HG02973 (cell line): ENCODE measurements around the gene DEFB121.
"Not testable (repeated sequence)": the region's sequence is repeated elsewhere in the genome, so short reads cannot be mapped to it uniquely, and the experiment has no call there.

Source experiments
- ATAC-seq: cut with Tn5 transposase; IDR thresholded peaks from one replicate; pipeline ENCODE4 v1.9.1; 2021; ENCODE audit warnings: moderate library complexity; ENCODE audit not compliant: unreplicated experiment

Gene DEFB121, protein sequence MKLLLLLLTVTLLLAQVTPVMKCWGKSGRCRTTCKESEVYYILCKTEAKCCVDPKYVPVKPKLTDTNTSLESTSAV

GRCh38 chr20:31406115-31406514, at the start of gene DEFB121:
DEFB121 (minus strand) TSS chr20:31406215; CDS start chr20:31406152, 63 bp downstream.
- no peak for ATAC-seq

DNA sequence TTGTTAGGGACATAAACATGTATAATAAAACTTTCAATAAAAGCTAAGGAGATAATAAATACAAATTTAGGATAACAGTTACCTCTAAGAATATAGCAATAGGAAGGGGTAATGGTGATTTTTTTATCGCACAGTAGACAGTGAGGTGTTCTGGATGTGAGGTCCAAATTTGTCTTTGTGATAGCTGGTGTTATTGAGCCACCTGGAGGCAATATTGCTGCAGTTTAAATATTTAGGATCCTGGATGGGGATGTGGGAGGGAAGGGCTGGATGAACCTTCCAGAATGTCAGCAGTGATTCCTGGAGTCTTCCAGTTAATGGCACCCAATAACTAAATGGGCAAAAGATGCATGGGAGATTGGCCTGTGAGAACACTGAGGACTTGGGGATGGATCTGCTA, 48.3 kb upstream of the DEFB121 start:
- ATAC-seq = no peak

- no peak for ATAC-seq
These were observed 46.6 kb upstream of the DEFB121 start for GRCh38 chr20:31452575-31452974.

DNA sequence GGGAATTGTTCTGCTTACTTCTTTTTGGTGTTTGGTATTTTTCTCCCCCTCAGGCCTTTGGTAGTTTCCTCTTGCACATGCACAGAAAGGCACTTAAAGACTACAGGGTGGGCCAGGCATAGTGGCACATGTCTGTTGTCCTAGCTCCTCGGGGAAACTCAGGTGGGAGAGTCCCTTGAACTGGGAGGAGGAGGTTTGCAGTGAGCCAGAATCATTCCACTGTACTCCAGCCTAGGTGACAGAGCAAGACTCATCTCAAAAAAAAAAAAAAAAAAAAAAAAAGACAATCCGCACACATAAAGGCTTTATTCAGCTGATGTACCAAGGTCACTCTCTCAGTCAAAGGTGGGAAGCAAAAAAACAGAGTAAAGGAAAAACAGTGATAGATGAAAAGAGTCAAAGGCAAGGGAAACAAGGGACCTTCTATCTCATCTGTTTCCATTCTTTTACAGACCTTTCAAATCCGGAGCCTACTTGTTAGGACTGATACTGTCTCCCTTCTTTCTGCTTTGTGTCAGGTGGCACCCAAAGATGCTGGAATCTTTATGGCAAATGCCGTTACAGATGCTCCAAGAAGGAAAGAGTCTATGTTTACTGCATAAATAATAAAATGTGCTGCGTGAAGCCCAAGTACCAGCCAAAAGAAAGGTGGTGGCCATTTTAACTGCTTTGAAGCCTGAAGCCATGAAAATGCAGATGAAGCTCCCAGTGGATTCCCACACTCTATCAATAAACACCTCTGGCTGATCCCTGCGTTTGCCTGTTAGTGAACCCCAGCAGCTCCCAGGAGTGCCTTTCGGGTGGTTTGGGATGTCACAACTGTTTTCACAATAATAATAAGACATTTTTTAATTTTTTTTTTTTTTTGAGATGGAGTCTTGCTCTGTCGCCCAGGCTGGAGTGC, 43.7 kb upstream of the DEFB121 start:
- no peak for ATAC-seq

DNA sequence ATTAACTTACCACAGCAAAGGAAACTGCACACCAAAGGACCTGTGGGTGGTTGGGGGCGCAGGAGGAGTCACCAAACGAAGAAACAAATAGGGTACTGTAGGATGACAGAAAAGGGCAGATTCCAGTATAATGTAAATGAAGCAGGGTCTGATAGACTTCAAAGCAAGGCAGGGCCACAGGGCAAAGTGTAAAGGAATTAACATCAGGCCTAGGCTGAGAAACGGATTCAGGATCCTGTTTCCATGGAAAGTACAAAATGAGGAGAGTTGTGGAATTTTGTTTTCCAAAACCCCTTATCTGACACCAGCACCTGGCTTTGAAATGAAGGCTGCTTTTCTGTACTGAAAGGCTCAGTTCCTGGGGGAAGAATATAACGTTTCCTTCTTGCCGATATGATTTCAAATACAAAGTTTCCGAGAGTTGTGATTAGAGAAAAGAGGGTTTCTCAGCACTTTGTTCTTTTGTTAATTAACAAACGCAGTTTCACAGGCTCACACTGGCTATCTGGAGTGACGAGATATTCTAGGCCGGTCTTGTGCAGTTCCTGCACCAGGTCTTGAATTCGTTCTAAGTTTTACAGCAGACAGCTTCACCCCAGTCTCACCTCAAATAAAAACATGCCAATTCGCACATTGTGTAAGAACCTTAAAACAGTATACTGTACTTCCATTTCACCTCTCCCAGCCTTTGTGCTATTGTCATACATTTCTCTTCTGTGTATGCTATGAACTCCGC, 40.2 kb upstream of the DEFB121 start:
- no peak for ATAC-seq

DNA sequence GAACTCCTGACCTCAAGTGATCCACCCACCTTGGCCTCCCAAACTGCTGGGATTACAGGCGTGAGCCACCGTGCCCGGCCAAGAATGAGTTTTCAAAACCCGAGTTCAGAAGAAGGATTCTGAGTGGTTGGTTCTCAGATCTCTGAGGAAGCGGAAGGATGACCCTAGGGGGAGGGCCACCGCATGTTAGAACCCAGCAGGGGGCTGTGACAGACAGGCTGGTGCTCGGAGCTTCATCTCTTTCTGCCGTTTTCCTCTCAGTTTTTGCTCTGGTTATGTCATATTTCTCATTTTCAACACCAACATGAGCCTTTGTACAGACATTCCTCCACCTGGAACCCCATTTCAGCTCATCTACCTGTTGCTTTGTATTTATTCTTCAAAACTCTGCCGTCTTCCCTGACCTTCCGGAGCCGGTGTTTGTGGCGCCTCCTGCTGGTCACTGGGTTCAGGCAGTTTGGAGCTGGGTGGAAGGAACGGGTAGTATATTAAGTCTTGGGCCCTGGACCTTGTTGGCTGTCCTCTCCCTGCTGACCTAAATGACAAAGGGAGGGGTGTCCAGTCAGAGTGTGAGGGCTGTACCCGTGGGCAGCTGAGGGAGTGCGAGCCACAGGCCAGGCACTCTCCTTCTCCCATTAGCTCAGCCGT, 34.1 kb upstream of the DEFB121 start, which contains the start of gene DEFB123:
Gene DEFB123, plus strand, starts transcription at position 621 of the 648 bp plus-strand sequence. CDS start 67 bp downstream, outside the sequence.
- ATAC-seq = no peak

- no peak for ATAC-seq
These were observed 24.6 kb upstream of the DEFB121 start for GRCh38 chr20:31430568-31431115.

GRCh38 chr20:31427576-31427975, 21.6 kb upstream of the DEFB121 start:
- not testable (repeated sequence) for ATAC-seq

- ATAC-seq = not testable (repeated sequence)
These were observed 21.0 kb upstream of the DEFB121 start for GRCh38 chr20:31426891-31427551.

- ATAC-seq = no peak
These were observed 19.8 kb upstream of the DEFB121 start for GRCh38 chr20:31425797-31426196.

DNA sequence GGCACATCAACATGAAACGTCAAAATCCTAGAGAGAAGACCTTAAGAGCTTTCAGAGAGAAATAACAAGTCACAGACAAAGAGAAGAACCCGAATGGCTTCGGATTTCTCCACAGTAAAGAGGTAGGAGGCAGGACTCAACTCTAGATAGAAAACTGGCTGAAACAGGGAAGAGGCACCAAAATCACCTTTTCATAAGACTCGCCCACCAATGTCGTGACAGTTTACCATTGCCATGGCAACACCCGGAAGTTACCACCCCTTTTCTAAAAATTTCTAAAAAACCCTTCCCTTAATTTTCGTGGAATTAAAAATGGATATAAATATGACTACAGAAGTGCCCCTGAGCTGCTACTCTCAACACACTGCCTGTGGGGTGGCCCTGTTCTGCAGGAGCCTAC, 12.3 kb upstream of the DEFB121 start:
- ATAC-seq = no peak

- no peak for ATAC-seq
These were observed 9.6 kb upstream of the DEFB121 start for GRCh38 chr20:31415653-31416052.

DNA sequence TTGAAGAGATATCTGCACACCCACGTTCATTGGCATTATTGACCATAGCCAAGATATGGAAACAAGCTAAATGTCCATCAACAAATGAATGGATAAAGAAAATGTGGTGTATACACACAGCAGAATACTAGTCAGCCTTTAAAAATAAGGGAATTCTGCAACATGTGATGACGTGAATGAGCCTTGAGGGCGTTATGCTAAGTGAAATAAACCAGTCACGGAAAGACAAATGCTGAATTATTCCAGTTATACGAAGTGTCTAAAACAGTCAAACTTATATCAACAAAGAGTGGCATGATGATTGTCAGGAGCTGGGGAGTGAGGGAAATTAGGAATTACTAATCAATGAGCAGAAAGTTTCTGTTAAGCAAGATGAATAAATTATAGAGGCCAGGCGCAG, 8.4 kb upstream of the DEFB121 start:
- ATAC-seq = no peak

DNA sequence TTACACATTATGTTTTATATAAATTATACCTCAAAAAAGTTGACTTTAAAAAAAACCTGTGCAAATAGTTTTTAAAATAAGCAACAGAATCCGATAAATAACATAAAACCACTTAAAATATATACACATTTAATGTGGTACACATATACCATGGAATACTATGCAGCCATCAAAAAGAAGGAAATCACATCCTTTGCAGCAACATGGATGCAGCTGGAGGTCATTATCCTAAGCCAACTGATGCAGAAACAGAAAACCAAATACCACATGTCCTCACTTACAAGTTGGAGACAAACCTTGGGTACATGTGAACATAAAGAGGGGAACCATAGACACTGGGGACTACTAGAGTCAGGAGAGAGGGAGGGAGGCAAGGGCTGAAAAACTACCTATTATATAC, 4.0 kb upstream of the DEFB121 start:
- ATAC-seq = no peak

DNA sequence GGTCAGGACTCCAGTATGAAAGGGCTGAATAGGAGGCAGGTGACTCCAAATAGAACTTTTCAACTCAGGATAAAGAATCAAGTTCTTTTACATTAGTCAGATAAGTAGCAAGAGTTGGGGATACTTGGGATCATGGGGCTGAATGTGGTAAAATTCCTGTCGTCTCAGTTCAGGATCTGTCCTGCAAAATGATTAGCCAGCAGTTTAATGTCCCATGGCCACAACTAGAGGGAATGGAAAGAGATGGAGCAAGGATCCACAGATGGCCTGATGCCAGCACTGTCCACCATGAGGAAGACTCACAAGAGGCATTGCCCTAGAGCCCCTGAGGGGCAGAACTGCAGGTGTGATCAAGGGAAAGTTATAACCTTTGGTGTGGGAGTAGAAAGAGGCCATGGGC, 2.1 kb downstream of the DEFB121 start:
- no peak for ATAC-seq

DNA sequence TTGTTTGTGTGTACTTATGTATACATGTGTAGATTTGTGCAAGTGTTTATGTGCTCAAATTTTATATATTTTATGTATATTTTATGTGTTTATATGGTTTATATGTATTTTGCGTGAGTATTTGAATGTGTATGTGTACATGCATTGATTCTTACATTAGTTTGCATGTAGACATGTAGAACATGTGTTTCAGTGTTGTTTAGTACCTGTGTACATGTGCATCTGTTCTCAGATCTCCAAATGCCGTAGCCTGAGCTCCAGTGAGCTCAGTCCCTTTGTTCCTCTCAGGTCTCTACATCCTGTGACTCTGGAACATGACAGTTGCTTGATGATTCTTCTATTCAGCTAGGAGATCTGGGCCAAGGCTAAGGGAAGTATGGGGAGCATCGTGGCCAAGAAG, 11.1 kb downstream of the DEFB121 start:
- ATAC-seq = no peak

DNA sequence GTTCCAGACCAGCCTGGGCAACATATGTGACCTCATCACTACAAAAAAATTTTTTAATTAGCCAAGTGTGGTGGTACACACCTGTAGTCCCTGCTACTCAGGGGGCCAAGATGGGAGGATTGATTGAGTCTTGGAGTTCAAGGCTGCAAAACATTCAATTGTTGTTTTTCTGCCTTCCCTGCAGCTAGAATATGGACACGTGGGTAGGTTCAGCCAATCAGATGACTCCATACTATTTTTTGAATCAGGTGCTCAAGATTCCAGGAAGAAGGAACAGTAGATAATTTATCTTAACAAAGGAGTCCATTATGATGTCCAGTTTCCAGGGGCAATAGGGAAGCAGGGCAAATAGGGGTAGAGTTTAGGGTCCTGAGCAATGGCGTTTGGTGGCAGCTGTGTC, 13.2 kb downstream of the DEFB121 start:
- no peak for ATAC-seq

DNA sequence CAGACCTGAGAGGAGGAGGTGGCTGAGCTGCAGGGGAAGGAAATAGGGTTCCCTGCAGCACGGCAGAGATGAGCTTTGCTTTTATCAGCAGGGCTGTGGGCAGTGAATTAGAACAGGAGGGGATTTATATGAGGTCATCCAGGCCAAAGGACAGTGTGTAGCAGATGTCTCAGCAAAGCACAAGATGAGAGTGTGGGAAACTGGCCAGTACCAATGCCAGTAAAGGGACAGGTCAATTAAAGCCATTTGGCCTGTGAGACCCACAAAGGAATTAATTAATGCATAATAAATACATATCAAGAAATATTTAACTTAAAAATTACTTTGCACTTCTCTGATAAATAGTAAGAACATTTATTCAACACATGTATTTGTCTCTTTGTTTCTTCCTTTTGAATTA, 15.5 kb downstream of the DEFB121 start, which contains the start of gene DEFB119:
Gene DEFB119, minus strand, starts transcription at position 101 of the 400 bp plus-strand sequence. CDS start 107 bp downstream, outside the sequence.
- ATAC-seq = no peak

GRCh38 chr20:31374346-31374745, 31.7 kb downstream of the DEFB121 start:
- no peak for ATAC-seq

DNA sequence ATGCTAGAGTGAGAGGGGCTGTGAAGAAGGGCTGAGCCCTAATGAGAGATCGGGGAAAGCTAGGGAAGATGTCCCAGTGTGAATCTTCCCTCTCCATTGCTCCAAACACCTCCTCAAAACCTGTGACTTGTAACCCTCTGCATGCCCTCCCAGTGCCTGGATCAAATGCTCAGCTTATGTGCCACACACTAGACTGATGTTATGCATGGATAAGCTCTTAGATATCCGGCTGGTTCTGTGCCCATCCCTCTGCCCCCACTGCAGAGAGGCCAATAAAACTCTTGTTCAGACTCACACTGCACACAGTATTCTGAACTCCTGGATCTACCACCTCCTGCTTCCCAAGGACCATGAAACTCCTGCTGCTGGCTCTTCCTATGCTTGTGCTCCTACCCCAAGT, 37.7 kb downstream of the DEFB121 start, which contains the start of gene DEFB118:
Gene DEFB118, plus strand, starts transcription at position 301 of the 400 bp plus-strand sequence. Its CDS starts 50 bp downstream, at position 351.
- no peak for ATAC-seq
